C4-2B (cell line): ENCODE measurements around the gene TMEM17.

Experiments
- H3K27ac ChIP-seq: fragments of 450-650 bp; 2 replicates; pipeline ENCODE4 v1.5.1; 2017
- ZFX ChIP-seq: fragments of 450-650 bp; IDR thresholded peaks from 2 replicates; pipeline ENCODE4 v1.6.1; 2017
- TF ChIP-seq, protein P1 (sequence below): fragments of 450-650 bp; conservative IDR thresholded peaks from 2 replicates; pipeline ENCODE4 v1.5.1; 2017; ENCODE audit warnings: mild to moderate bottlenecking

Gene TMEM17

DNA sequence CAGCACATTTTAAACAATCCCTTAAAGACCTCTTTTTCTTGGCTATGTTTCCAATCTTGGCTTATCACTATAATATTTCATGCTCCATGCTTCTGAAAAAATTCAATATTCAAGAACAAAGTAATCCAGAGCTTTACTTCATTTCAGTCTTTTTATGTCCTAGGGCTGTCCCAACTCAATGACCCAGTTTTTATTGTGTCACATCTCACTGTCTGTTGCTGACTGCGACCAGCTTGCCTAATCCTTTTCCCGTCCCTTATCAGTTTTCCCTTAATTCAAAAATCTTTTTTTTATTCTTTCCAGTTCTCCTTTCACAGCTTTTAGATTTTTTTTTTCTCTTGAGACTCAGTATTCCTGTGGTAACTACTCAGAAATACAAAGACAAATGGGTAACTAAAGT, 10.2 kb downstream of the TMEM17 start:
- H3K27ac ChIP-seq: no peak overlapping the region
- TF ChIP-seq, protein P1, sequence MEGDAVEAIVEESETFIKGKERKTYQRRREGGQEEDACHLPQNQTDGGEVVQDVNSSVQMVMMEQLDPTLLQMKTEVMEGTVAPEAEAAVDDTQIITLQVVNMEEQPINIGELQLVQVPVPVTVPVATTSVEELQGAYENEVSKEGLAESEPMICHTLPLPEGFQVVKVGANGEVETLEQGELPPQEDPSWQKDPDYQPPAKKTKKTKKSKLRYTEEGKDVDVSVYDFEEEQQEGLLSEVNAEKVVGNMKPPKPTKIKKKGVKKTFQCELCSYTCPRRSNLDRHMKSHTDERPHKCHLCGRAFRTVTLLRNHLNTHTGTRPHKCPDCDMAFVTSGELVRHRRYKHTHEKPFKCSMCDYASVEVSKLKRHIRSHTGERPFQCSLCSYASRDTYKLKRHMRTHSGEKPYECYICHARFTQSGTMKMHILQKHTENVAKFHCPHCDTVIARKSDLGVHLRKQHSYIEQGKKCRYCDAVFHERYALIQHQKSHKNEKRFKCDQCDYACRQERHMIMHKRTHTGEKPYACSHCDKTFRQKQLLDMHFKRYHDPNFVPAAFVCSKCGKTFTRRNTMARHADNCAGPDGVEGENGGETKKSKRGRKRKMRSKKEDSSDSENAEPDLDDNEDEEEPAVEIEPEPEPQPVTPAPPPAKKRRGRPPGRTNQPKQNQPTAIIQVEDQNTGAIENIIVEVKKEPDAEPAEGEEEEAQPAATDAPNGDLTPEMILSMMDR: no peak
- TF ChIP-seq ZFX: no peak

GRCh38 chr2:62492048-62492447, 13.9 kb downstream of the TMEM17 start:
- H3K27ac ChIP-seq: no peak overlapping the region
- no peak for TF ChIP-seq ZFX
- TF ChIP-seq, protein P1: no peak

GRCh38 chr2:62489702-62490101, 16.3 kb downstream of the TMEM17 start:
- TF ChIP-seq, protein P1: no peak
- TF ChIP-seq ZFX: no peak
- no peak overlapping the region for H3K27ac ChIP-seq

- TF ChIP-seq, protein P1: no peak
- no peak for TF ChIP-seq ZFX
- no peak overlapping the region for H3K27ac ChIP-seq
Measured at GRCh38 chr2:62489162-62489561, 16.8 kb downstream of the TMEM17 start.

GRCh38 chr2:62486439-62486765, 19.6 kb downstream of the TMEM17 start:
- no peak for TF ChIP-seq ZFX
- TF ChIP-seq, protein P1: no peak
- no peak overlapping the region for H3K27ac ChIP-seq

GRCh38 chr2:62485761-62486438, 20.1 kb downstream of the TMEM17 start:
- no peak overlapping the region for H3K27ac ChIP-seq
- TF ChIP-seq, protein P1: no peak
- no peak for TF ChIP-seq ZFX

- no peak for TF ChIP-seq ZFX
- TF ChIP-seq, protein P1: no peak
- H3K27ac ChIP-seq: no peak overlapping the region
Measured at GRCh38 chr2:62482558-62483352, 23.2 kb downstream of the TMEM17 start.
